Measurements from ENCODE around the gene PLOD3.

Gene PLOD3

DNA sequence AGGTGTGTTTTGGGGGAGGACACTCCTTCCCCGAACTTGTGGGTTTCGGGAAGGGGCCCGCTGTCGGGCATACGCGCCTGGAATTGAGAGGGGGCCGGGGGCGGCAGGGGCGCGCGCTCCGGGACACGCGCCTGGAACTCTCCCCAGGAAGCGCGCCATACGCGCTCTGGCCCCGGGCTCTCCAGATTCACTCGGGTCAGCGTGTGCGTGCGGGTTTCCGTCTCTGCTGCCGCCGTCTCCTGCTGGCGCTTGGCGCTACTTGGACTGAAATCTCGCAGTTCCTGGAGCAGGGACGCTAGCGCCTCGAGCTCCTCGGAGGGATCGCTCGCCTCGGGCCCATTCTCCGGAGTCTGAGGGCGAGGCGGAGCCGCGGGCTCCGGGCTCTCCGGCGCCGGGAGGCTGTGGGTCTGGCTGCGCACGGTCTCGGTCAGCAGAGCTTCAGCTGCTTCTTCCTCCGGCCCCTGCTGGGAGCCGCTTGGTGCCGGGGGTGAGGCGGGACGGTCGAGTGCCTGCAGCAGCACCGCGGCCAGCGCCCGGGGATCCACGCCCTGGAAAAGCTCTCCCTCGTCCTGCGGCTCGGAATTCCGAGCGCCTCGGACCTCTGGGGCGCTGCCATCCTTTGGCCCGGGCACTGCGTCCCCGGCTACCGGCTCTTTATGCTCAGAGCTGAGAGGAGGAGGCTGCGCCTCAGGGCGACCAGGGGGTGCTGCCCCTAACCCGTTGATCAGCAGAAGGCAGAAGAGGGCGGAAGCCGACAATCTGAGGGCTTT, 53.1 kb downstream of the PLOD3 start:
- DNase-seq, result peak in 1 of 2 experiments; percentile 50

DNA sequence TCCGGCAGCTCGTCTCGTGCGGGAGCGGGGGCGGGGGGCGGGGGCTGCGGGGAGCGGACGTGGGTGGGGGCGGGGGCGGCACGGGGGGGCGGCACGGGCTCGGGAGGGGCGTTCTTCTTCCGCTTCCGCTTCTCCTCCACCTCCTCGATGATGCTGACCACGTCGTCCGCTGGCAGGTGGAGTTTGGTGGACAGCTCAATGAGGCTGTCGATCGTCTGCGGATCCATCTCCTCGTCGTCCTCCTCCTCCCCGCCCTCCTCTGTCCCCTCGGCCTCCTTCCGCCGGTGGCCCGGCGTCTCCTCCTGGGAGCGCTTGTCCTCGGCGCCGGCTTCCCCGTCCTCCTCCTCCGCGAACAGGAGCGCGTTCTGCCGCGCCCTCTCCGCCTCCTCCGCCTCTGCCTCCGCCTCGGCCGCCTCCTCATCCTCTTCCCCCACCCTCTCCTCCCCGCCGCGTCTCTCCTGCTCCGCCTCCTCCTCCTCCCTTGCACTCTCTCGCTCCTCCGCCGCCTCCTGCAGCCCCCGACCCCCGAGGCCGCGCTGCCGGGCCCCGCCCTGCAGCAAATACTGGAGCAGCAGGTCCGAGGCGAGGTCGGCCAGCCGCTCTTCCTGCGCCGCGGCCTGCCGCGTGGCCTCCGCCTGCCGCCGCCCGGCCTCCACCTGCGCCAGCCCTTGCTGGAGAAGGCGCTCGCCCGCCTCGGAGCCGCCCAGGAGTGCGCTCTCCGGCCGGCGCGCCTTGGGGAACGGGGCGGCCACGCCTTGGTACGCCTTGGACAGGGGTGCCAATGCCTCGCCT, 53.9 kb downstream of the PLOD3 start:
- peak; percentile 26 to 79 for DNase-seq

DNA sequence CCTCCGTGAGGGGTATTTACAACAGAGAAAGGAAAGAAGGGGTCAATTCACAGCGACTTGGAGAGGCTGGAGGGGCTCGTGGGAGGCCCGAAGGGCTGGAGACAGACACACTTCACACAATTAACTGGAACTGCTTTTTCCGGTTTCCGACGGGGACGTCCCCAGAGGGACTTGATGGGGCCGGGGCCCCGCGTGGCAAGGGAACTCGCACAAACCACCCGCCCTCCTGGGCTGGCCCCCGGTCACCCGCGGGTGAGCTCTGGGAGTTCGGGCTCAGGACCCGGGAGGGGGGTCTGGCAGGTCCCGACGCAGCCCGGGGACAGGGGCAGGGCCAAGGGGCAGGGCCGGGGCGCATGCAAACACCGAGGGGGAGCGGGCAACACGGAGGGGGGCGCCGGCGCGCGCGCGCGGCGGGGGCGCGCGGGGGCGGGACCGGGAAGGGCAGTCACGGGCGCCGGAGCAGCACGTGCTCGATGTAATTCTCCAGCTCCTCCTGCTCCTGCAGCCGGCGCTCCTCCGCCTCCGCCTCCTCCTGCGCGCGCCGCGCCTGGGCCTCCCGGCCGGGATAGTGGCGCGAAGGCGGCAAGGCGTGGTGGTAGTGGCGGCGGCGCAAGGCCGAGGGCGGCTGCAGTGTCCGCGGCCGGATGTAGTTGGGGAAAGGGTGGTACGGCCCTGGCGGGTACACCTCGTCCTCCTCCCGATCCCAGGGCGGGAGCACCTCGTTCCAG, 54.7 kb downstream of the PLOD3 start:
- DNase-seq, result peak; percentile 35 to 85

DNA sequence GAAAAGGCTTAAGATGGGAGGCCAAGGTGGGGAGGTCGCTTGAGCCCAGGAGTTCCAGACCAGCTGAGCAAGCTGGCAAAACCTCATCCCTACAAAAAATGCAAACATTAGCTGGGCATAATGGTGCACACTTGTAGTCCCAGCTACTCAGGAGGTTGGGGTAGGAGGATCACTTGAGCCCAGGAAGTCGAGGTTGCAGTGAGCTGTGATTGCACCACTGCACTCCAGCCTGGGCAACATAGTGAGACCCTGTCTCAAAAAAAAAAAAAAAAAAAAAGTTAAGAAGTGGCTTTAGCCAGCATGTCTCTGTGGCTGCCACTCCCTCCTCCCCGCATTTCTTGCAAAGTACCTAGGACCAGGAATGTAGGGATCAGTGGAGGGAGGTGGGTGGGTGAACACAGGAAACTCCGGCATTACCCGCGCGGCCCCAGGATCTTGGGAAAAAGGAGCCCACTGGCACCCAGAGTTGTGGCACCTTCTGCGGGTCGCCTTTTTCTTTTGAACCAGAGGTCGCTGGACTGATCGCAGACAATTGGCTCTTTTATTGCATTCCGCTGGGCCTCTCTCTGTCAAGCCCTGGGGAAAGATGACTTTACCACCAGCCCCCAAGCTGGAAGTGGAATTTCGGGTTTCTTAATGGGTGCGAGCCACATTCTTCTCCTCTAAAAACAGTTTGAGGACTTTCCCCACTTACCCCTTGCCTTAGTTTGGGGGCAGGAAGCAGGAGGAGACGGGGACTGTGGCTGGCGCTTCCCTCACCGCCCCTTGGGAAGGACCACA, 55.5 kb downstream of the PLOD3 start:
- no peak for DNase-seq

DNA sequence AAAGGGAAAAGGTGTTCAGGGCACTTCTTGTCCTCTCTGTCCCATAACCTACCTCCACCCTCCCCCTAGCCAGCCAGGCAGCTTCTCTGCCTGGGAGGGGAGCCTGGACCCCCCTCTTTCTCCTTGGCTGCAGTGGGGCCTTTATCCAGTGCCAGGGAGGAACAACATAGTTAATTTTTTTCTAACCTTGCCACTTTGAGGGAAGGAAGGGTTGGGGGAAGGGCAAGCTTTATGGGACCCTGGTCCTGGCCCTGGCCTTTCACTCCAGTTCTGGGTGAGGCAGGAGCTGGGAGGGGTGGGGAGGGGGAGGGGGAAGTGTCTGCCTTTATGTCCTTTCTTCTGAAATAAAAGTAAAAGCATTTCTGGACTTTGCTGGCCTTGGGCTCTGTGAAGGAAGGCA, 56.5 kb downstream of the PLOD3 start:
- DNase-seq, result no peak

DNA sequence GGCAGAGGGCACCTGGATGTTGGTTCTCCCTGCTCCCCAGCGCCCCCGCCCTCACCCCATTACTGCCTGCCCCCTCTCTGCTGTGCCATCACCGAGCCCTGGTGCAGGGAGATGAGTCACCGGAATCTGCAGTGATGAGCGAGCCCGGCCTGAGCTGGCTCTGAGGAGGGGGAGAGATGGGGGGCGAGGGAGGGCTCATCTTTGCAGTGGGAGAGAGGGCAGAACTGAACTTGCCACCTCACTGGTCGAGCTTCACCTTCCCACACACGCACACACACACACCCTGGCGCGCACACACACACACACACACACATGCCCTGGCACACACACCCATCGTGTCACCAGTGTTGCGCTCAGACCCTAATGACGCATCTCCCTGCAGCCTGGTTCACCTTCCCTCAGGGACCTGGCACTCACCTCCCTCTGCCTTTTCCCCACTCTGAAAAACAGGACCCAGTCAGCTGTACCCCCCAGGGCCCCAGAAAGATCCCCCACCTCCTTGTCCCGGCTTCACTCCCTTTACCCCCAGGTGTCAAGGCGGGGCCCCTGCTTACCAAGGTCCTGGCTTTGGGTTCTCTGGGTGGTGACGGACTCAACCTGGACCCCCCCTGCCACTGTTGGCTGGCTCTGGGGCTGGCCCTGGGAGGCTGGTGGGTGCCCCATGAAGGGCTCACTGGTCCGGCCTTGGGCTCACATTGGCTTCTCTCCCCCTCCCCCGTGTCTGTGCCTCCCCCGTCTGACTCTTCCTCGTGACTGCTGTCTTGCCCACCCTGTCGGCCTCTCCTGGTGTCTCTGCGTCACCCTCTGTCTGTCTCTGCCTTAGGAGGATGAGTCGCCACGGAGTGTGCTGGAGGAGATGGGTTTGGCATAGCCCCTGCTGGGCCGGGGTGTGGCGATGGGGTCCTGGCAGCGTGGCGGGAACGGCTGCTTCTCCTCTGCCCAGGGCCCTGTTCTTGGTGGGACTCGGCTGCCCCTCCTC, 57.4 kb downstream of the PLOD3 start:
- no peak for DNase-seq

DNA sequence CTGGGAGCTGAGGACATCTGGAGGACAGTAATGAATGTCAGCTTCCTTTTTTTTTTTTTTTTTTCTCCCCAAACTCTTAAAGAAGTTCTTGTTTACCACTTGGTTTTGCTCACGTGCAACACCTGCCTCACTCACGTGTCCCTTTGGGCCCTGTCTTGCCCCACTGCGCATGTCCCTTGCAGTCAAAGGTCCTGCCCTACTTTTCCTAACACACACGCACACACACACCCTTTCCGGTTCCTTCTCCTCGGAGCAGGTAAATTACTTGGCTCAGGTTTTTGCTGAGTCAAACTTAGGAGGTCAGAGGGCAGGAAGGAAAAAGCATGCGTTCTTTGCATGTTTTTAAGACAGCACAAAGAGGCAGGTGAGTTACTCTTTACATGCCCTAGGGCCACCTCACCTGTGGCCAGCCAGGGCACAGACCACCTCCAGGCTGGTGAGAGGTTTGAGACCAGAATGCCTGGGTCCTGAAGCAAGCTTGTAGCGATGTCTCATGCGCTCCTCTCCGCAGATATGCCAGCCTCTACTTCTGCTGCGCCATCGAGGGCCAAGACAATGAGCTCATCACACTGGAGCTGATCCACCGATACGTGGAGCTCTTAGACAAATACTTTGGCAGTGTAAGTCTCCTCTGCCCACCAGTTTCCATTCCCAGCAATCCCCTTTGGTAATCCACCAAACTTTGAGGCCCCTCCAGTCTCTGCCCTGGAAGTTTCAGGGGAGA, 60.4 kb downstream of the PLOD3 start:
- no peak for DNase-seq

DNA sequence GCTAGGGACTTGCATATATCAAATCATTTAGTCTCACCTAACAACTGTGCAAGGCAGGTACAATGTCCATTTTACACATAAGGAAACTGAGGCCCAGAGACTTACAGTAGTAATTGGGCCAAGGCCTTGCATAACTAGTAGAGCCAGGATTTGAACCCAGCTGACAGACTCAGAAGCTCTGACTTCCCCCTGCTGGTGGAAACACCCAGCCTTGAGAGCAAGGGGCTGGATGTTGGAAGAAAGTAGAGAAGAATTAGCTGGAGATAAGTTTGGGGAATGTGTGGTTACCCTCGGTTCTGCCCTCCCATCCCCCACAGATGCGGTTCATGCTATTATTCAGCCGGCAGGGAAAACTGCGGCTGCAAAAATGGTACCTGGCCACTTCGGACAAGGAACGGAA, 61.1 kb downstream of the PLOD3 start:
- DNase-seq, result no peak

Data from NCI-H526 (cell line).